ENCODE measurements around the gene AGAP1. TPM values are rescaled to one million over a fixed set of nuclear protein-coding genes. Genes with fewer than 3 reads are reported as not detected.
A peak's percentile ranks its signal among the peaks of the same experiment; 100 is the strongest.

Gene AGAP1
- total RNA-seq, 1 experiment from 2014 or later: 25.8 TPM

DNA sequence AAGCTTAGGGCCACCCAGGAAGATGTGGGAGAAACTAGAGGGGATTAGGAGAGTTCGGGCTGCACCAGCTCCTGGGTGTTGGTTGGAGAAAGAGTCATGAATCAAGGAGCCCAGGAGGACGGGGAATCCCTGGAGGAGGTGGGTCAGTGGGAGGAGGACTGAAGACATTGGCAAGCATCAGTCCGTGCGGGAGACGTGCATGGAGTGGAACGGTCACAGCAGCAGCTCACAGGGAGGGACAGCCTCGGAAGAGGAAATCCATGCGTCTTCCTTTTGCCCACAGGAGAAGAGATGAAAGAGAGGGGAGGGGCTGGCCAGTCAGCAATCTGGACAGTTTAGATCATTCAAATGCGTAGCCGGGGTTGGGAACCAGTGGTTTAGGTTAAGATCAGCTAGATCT lies 495.7 kb downstream of the AGAP1 start:
- Mint-ChIP-seq H3K9me3 (no peaks in the 10 kb centered on the region), H3K36me3 (ENCODE audit: insufficient read depth in 1 of 3, low read depth in 3 of 3) (peaks cover 0 to under 1% (median 0%) of the 10 kb centered on the region in 3 experiments; a peak in 3 of 7 replicates), H3K4me1 (peaks cover 16 to 19% of the 10 kb centered on the region in 2 experiments), H3K27me3 (ENCODE audit: low read depth) (no peaks in the 10 kb centered on the region; the same call in 1 of the 2 replicates), H3K4me3 (no peak overlapping the region), H3K27ac (peak overlapping the region in 2 of 3 experiments; percentile 2 to 32; a peak in 3 of 7 replicates)
- no peaks in the 10 kb centered on the region for H3K9me3 ChIP-seq (ENCODE audit: control insufficient read depth, low read depth, low read length)
- H3K14ac ChIP-seq (ENCODE audit: insufficient read depth, low read length): no peak overlapping the region
- H2BK20ac ChIP-seq (ENCODE audit: low read depth, low read length, poor library complexity, severe bottlenecking): no peak overlapping the region
- H4K91ac ChIP-seq (ENCODE audit: insufficient read length, low read depth, low read length): no peak overlapping the region
- no peaks in the 10 kb centered on the region for H3K79me1 ChIP-seq (ENCODE audit: insufficient read depth, low read depth, low read length, poor library complexity, severe bottlenecking)
- H3K4me1 ChIP-seq (ENCODE audit: insufficient read depth, low read length): peaks cover 5% of the 10 kb centered on the region; the same call in 1 of the 2 replicates
- DNase-seq: no peak
- no peak overlapping the region for H3K23ac ChIP-seq (ENCODE audit: insufficient read length, low read depth, low read length)
- no peak overlapping the region for H2BK120ac ChIP-seq (ENCODE audit: low read depth, low read length, poor library complexity, severe bottlenecking)
- TF ChIP-seq, protein P1, sequence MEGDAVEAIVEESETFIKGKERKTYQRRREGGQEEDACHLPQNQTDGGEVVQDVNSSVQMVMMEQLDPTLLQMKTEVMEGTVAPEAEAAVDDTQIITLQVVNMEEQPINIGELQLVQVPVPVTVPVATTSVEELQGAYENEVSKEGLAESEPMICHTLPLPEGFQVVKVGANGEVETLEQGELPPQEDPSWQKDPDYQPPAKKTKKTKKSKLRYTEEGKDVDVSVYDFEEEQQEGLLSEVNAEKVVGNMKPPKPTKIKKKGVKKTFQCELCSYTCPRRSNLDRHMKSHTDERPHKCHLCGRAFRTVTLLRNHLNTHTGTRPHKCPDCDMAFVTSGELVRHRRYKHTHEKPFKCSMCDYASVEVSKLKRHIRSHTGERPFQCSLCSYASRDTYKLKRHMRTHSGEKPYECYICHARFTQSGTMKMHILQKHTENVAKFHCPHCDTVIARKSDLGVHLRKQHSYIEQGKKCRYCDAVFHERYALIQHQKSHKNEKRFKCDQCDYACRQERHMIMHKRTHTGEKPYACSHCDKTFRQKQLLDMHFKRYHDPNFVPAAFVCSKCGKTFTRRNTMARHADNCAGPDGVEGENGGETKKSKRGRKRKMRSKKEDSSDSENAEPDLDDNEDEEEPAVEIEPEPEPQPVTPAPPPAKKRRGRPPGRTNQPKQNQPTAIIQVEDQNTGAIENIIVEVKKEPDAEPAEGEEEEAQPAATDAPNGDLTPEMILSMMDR (conservative IDR thresholded peaks at IDR 0.05): no peak
- H3K56ac ChIP-seq (ENCODE audit: insufficient read length, low read depth, low read length): no peak overlapping the region
- no peak overlapping the region for H2BK15ac ChIP-seq (ENCODE audit: low read depth, low read length)
- no peak overlapping the region for H3K4ac ChIP-seq (ENCODE audit: low read depth, low read length)
- no peaks in the 10 kb centered on the region; the same call in 1 of the 2 replicates for H3K79me2 ChIP-seq (ENCODE audit: insufficient read depth, low read length)
- H4K20me1 ChIP-seq (ENCODE audit: control insufficient read depth, insufficient read depth, insufficient read length): peaks cover 2% of the 10 kb centered on the region
- H3K9ac ChIP-seq (ENCODE audit: extremely low read depth, insufficient read length, low read length): no peak overlapping the region
- no peak overlapping the region for H2BK5ac ChIP-seq (ENCODE audit: insufficient read length, low read length)
- H3K27ac ChIP-seq (ENCODE audit: insufficient read length, low read depth, low read length): no peak overlapping the region
- H2AK5ac ChIP-seq (ENCODE audit: insufficient read length, low read length): no peak overlapping the region
- H3T11ph ChIP-seq (ENCODE audit: low read length): no peak overlapping the region
- no peak overlapping the region for H3K18ac ChIP-seq (ENCODE audit: insufficient read length, low read depth, low read length)
- H2AFZ ChIP-seq (ENCODE audit: low read length): no peak overlapping the region
- no CpG with 5 or more reads among the region's 10 CpGs for WGBS (ENCODE audit: extremely low coverage, insufficient read length, low lambda C conversion rate)
- H4K5ac ChIP-seq (ENCODE audit: insufficient read length, low read depth, low read length): no peak overlapping the region
- H3K23me2 ChIP-seq (ENCODE audit: insufficient read length, low read depth, low read length, poor library complexity, severe bottlenecking): no peaks in the 10 kb centered on the region
- H2BK12ac ChIP-seq (ENCODE audit: insufficient read length, low read depth, low read length): no peak overlapping the region
- H3K4me2 ChIP-seq (ENCODE audit: insufficient read depth, insufficient read length, low read length): no peak overlapping the region
- H4K8ac ChIP-seq (replicated peaks; ENCODE audit: insufficient read length, low read depth, low read length): no peak overlapping the region
- H3K27me3 ChIP-seq (ENCODE audit: insufficient read depth, low read length): no peaks in the 10 kb centered on the region

Data from H9 (cell line).